Measurements from ENCODE around the gene CCDC6. TPM values are rescaled to one million over a fixed set of nuclear protein-coding genes. Genes with fewer than 3 reads are reported as not detected.
"Not testable (repeated sequence)": the region's sequence is repeated elsewhere in the genome, so short reads cannot be mapped to it uniquely, and the experiment has no call there.

Gene CCDC6
- total RNA-seq, 1 donor from 2014 or later: 57.6 TPM

- no peak for DNase-seq (ENCODE audit: low spot score, unreplicated experiment)
- Mint-ChIP-seq H3K27me3 (no peaks in the 10 kb centered on the region), H3K36me3 (ENCODE audit: insufficient read depth) (peaks cover 45% of the 10 kb centered on the region), H3K27ac (no peak overlapping the region), H3K4me3 (ENCODE audit: low read depth) (no peak overlapping the region), H3K4me1 (ENCODE audit: low read depth) (no peaks in the 10 kb centered on the region), H3K9me3 (ENCODE audit: low read depth) (no peaks in the 10 kb centered on the region)
- TF ChIP-seq, protein P1, sequence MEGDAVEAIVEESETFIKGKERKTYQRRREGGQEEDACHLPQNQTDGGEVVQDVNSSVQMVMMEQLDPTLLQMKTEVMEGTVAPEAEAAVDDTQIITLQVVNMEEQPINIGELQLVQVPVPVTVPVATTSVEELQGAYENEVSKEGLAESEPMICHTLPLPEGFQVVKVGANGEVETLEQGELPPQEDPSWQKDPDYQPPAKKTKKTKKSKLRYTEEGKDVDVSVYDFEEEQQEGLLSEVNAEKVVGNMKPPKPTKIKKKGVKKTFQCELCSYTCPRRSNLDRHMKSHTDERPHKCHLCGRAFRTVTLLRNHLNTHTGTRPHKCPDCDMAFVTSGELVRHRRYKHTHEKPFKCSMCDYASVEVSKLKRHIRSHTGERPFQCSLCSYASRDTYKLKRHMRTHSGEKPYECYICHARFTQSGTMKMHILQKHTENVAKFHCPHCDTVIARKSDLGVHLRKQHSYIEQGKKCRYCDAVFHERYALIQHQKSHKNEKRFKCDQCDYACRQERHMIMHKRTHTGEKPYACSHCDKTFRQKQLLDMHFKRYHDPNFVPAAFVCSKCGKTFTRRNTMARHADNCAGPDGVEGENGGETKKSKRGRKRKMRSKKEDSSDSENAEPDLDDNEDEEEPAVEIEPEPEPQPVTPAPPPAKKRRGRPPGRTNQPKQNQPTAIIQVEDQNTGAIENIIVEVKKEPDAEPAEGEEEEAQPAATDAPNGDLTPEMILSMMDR (IDR thresholded peaks at IDR 0.05; ENCODE audit: unreplicated experiment): no peak
These were observed 112.4 kb downstream of the CCDC6 start for GRCh38 chr10:59793919-59794318.

GRCh38 chr10:59792812-59793211, 113.5 kb downstream of the CCDC6 start:
- Mint-ChIP-seq H3K9me3 (ENCODE audit: low read depth) (no peaks in the 10 kb centered on the region), H3K4me1 (ENCODE audit: low read depth) (no peaks in the 10 kb centered on the region), H3K4me3 (ENCODE audit: low read depth) (no peak overlapping the region), H3K27me3 (no peaks in the 10 kb centered on the region), H3K27ac (no peak overlapping the region), H3K36me3 (ENCODE audit: insufficient read depth) (peaks cover 39% of the 10 kb centered on the region)
- DNase-seq (ENCODE audit: low spot score, unreplicated experiment): no peak
- TF ChIP-seq, protein P1 (IDR thresholded peaks at IDR 0.05; ENCODE audit: unreplicated experiment): no peak

DNA sequence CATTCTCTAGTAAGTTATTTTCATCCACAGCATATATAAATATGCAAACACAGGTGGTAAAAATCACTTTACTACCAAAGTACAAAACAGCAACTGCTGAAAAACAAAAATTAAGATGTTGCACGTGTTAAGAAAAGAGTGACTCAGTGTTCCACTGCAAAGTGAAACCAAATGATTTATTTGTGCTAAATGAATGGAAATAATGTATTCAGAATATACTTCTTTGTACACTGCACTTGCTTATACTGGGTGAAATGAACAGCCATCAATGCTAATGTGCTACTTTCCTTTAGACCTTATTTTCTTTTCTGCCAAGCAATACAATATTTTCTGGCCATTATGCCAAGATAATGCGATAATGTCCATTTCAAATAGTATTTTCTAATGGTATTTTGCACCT, 114.8 kb downstream of the CCDC6 start:
- TF ChIP-seq, protein P1 (IDR thresholded peaks at IDR 0.05; ENCODE audit: unreplicated experiment): no peak
- no peaks in the 10 kb centered on the region for H3K4me1 Mint-ChIP-seq (ENCODE audit: low read depth)
- peaks cover 30% of the 10 kb centered on the region for H3K36me3 Mint-ChIP-seq (ENCODE audit: insufficient read depth)
- no peaks in the 10 kb centered on the region for H3K9me3 Mint-ChIP-seq (ENCODE audit: low read depth)
- no peak overlapping the region for H3K4me3 Mint-ChIP-seq (ENCODE audit: low read depth)
- DNase-seq (ENCODE audit: low spot score, unreplicated experiment): no peak
- no peaks in the 10 kb centered on the region for H3K27me3 Mint-ChIP-seq
- H3K27ac Mint-ChIP-seq: no peak overlapping the region

GRCh38 chr10:59790080-59790479, 116.3 kb downstream of the CCDC6 start:
- not testable (repeated sequence) for H3K4me3 Mint-ChIP-seq (ENCODE audit: low read depth); DNase-seq (ENCODE audit: low spot score, unreplicated experiment); H3K9me3 Mint-ChIP-seq (ENCODE audit: low read depth); H3K4me1 Mint-ChIP-seq (ENCODE audit: low read depth); H3K27me3 Mint-ChIP-seq; H3K27ac Mint-ChIP-seq
- peaks cover 23% of the 10 kb centered on the region for H3K36me3 Mint-ChIP-seq (ENCODE audit: insufficient read depth)

DNA sequence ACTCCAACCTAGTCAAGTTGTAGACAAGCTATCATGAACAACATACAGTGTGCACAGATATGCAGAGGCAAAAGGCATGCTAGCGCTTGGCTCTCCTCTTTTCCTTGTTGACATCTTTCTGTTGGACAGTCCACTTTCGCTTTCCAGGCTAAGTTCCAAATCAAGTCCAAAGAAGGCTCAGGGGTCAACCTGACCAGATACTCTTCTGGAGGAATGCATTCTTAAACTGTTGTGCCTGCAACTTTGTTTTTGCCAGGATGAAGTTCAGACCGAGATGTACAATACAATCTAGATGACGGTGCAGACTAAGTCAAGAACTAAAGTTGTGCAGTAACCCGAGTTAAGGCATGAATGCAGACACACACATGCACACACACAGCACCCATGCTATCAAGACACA, 117.4 kb downstream of the CCDC6 start:
- DNase-seq (ENCODE audit: low spot score, unreplicated experiment); H3K27ac Mint-ChIP-seq; H3K27me3 Mint-ChIP-seq; H3K9me3 Mint-ChIP-seq (ENCODE audit: low read depth); H3K4me1 Mint-ChIP-seq (ENCODE audit: low read depth); H3K4me3 Mint-ChIP-seq (ENCODE audit: low read depth): not testable (repeated sequence)
- H3K36me3 Mint-ChIP-seq (ENCODE audit: insufficient read depth): peaks cover 14% of the 10 kb centered on the region

DNA sequence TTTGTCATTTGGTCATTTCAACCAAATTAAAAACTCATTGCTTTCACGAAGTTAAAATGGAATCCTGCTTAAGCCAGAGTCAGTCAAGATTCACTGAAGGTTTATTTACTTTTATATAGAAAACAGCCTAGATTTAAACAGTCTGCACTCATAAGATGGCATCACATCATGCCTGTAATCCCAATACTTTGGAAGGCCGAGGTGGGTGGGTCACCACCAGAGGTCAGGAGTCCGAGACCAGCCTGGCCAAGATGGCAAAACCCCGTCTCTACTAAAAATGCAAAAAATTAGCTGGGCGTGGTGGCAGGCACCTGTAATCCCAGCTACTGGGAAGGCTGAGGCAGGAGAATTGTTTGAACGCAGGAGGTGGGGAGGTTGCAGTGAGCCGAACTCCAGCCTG, 119.3 kb downstream of the CCDC6 start:
- not testable (repeated sequence) for H3K9me3 Mint-ChIP-seq (ENCODE audit: low read depth); H3K4me1 Mint-ChIP-seq (ENCODE audit: low read depth); H3K27me3 Mint-ChIP-seq; H3K36me3 Mint-ChIP-seq (ENCODE audit: insufficient read depth); DNase-seq (ENCODE audit: low spot score, unreplicated experiment); H3K4me3 Mint-ChIP-seq (ENCODE audit: low read depth)
- H3K27ac Mint-ChIP-seq: peak overlapping the region; percentile 71

- H3K36me3 Mint-ChIP-seq (ENCODE audit: insufficient read depth); H3K27ac Mint-ChIP-seq; H3K4me1 Mint-ChIP-seq (ENCODE audit: low read depth); H3K4me3 Mint-ChIP-seq (ENCODE audit: low read depth); DNase-seq (ENCODE audit: low spot score, unreplicated experiment); H3K9me3 Mint-ChIP-seq (ENCODE audit: low read depth); H3K27me3 Mint-ChIP-seq: not testable (repeated sequence)
These were observed 120.9 kb downstream of the CCDC6 start for GRCh38 chr10:59785476-59785875.

Data from progenitor cell of endocrine pancreas (in vitro differentiated cells).